Measurements from ENCODE around the gene WDR82. TPM values are rescaled to one million over a fixed set of nuclear protein-coding genes. Genes with fewer than 3 reads are reported as not detected.

WDR82 gene
- total RNA-seq, 4 donors from 2014 or later = 29.7 to 44.0 (median 38.3) TPM

DNA sequence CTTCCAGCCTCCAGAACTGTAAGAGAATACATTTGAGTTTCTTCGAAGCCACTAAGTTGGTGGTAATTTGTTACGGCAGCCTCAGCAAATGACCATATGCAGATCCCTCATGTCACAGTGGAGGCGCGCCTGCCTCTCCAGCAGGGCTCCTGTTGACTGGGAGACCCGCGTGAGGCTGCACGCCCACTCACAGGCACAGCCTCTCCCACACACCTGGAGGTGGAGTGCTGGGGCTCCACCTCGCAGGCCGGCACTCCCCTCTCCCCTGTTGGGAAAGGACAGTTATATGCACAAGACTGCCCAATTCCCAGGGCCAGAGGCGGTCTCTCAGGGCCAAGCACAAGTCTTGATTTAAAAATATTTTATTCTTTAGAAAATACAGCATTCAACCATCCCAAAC lies 50.2 kb downstream of the WDR82 start:
- Histone ChIP-seq H3K36me3 (peaks cover 0 to 55% (median 3%) of the 10 kb centered on the region in 3 donors), H3K9me3 (no peaks in the 10 kb centered on the region), H3K27me3 (no peaks in the 10 kb centered on the region), H3K27ac (no peak overlapping the region), H3K4me1 (peaks cover 0 to 24% (median 9%) of the 10 kb centered on the region in 4 donors), H3K4me3 (no peak overlapping the region)
- no peak for DNase-seq
- TF ChIP-seq POLR2A (IDR thresholded peaks at IDR 0.05) = no peak
- no peak for TF ChIP-seq CTCF (IDR thresholded peaks at IDR 0.05)

DNA sequence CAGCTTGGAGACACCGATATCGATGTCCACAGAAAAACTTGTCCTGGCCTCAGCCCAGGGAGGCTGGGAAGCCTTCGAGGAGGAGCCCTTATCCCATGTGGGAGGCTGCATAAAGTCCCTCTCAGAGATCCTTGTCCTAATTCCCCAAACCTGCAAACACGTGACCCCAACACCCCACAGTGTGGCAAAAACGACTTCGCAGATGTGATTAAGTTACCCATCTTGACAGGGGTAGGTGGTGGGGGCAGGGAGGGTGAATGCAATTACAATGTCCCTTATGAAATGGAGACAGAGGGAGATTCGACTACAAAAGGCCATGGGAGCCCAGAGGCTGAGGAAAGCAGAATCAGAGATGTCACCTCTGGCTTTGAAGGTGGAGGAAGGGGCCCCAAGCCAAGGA lies 50.7 kb downstream of the WDR82 start:
- Histone ChIP-seq H3K36me3 (peaks cover 0 to 51% (median 3%) of the 10 kb centered on the region in 3 donors), H3K27ac (peak overlapping the region in 1 of 4 donors; percentile 84), H3K9me3 (no peaks in the 10 kb centered on the region), H3K4me3 (no peak overlapping the region), H3K27me3 (no peaks in the 10 kb centered on the region), H3K4me1 (peaks cover 0 to 24% (median 9%) of the 10 kb centered on the region in 4 donors)
- TF ChIP-seq POLR2A (IDR thresholded peaks at IDR 0.05) (no peak), CTCF (IDR thresholded peaks at IDR 0.05) (no peak)
- no peak for DNase-seq

- no peak for TF ChIP-seq POLR2A (IDR thresholded peaks at IDR 0.05)
- no peak for TF ChIP-seq CTCF (IDR thresholded peaks at IDR 0.05)
- peak overlapping the region in 2 of 4 donors; percentile 84 to 86 for H3K27ac ChIP-seq
- no peaks in the 10 kb centered on the region for H3K9me3 ChIP-seq
- H3K4me1 ChIP-seq = peaks cover 0 to 24% (median 10%) of the 10 kb centered on the region in 4 donors
- H3K27me3 ChIP-seq = no peaks in the 10 kb centered on the region
- no peak for DNase-seq
- H3K4me3 ChIP-seq = no peak overlapping the region
- H3K36me3 ChIP-seq = peaks cover 0 to 46% (median 3%) of the 10 kb centered on the region in 3 donors
These were observed 51.3 kb downstream of the WDR82 start for GRCh38 chr3:52227117-52227516.

DNA sequence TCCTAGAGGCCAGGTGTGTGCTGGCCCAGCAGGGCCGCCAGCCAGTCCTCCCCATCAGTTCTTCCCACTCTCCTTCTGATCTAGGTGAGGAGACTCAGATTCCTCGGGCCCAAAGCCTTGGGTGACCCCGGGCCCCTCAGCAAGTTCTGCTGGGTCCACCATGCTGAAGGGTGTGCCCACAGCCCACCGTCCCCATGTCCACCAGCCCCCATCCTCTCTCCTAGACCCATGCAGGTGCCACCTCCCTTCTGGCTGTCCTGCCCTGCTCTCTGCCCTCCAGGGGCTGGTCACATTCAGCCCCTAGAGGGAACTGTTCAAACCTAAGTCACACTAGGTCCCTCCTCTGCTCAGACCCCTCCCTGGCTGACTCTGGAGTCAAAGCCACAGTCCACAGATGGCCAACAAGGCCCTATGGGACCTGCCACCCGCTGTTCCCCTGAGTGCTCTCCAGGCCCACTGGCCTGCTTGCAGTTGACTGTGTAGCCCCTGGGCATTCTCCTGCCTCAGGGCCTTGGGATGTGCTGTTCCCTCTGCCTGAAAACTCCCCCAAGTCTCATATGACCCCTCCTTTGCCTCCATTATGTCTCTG lies 52.1 kb downstream of the WDR82 start:
- DNase-seq = peak in 1 of 3 donors; percentile 38
- peak overlapping the region in 3 of 4 donors; percentile 5 to 86 (median 84) for H3K27ac ChIP-seq
- H3K4me3 ChIP-seq = peak overlapping the region in 1 of 4 donors; percentile 41
- no peak for TF ChIP-seq POLR2A (IDR thresholded peaks at IDR 0.05)
- no peak for TF ChIP-seq CTCF (IDR thresholded peaks at IDR 0.05)
- H3K4me1 ChIP-seq = peaks cover 0 to 24% (median 10%) of the 10 kb centered on the region in 4 donors
- no peaks in the 10 kb centered on the region for H3K27me3 ChIP-seq
- peaks cover 0 to 39% (median 3%) of the 10 kb centered on the region in 3 donors for H3K36me3 ChIP-seq
- no peaks in the 10 kb centered on the region for H3K9me3 ChIP-seq

- H3K4me1 ChIP-seq = peaks cover 0 to 29% (median 11%) of the 10 kb centered on the region in 4 donors
- H3K9me3 ChIP-seq = no peaks in the 10 kb centered on the region
- peak; percentile 49 to 88 (median 87) for DNase-seq
- H3K4me3 ChIP-seq = peak within 1 kb of the TSS in 2 of 4 donors; percentile 25 to 41
- TF ChIP-seq POLR2A (IDR thresholded peaks at IDR 0.05) (no peak), CTCF (IDR thresholded peaks at IDR 0.05) (no peak)
- H3K36me3 ChIP-seq = peaks cover 0 to 32% (median 3%) of the 10 kb centered on the region in 3 donors
- H3K27ac ChIP-seq = peak within 1 kb of the TSS in 3 of 4 donors; percentile 5 to 86 (median 84)
- no peaks in the 10 kb centered on the region for H3K27me3 ChIP-seq
These were observed 52.8 kb downstream of the WDR82 start, which contains the start of gene TLR9 for GRCh38 chr3:52225452-52226228. TSS of gene TLR9 (minus strand) at chr3:52225645. CDS start at chr3:52225529, 116 bp downstream.

Measured in Peyer's patch (tissue), 4 donors.